Fibroblast of pulmonary artery (primary cell): ENCODE results near the gene SPACA5B.
"Not testable (repeated sequence)": the region's sequence is repeated elsewhere in the genome, so short reads cannot be mapped to it uniquely, and the experiment has no call there.

Experiments
- DNase-seq: peaks from one replicate; pipeline ENCODE4 v3.0.0-alpha.2; 2010; ENCODE audit warnings: low read depth
- H3K4me3 ChIP-seq: replicated peaks from 2 replicates; pipeline ENCODE4 v1.5.1; 2011; ENCODE audit warnings: low read depth, mild to moderate bottlenecking, control low read depth, low read length, moderate library complexity
- TF ChIP-seq, protein P1 (sequence below): IDR thresholded peaks from 2 replicates; pipeline ENCODE4 v1.5.1; 2011; ENCODE audit warnings: mild to moderate bottlenecking, control low read depth, low read length, inconsistent platforms; ENCODE audit errors: missing control alignments

The SPACA5B gene

DNA sequence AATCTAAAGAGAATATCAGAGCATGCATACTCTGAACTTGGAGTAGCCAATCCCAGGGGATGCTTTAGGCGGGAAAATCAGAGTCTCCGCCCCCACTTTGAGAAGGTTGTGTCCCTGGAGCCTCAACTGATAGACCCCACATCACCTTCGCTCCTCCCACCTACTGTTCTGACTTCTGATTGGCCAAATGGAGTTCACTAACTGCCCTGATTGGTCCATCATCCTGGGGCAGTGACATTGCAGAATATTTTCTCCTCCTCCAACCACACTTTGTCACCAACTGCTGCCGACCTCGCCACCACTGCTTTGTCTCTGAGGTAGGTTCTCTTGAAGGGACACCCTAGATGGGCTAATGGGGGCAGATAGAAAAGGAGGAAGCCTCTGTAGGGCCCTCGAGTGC lies 22.7 kb upstream of the SPACA5B start:
- TF ChIP-seq, protein P1, sequence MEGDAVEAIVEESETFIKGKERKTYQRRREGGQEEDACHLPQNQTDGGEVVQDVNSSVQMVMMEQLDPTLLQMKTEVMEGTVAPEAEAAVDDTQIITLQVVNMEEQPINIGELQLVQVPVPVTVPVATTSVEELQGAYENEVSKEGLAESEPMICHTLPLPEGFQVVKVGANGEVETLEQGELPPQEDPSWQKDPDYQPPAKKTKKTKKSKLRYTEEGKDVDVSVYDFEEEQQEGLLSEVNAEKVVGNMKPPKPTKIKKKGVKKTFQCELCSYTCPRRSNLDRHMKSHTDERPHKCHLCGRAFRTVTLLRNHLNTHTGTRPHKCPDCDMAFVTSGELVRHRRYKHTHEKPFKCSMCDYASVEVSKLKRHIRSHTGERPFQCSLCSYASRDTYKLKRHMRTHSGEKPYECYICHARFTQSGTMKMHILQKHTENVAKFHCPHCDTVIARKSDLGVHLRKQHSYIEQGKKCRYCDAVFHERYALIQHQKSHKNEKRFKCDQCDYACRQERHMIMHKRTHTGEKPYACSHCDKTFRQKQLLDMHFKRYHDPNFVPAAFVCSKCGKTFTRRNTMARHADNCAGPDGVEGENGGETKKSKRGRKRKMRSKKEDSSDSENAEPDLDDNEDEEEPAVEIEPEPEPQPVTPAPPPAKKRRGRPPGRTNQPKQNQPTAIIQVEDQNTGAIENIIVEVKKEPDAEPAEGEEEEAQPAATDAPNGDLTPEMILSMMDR: no peak
- no peak for DNase-seq
- no peak overlapping the region for H3K4me3 ChIP-seq

DNA sequence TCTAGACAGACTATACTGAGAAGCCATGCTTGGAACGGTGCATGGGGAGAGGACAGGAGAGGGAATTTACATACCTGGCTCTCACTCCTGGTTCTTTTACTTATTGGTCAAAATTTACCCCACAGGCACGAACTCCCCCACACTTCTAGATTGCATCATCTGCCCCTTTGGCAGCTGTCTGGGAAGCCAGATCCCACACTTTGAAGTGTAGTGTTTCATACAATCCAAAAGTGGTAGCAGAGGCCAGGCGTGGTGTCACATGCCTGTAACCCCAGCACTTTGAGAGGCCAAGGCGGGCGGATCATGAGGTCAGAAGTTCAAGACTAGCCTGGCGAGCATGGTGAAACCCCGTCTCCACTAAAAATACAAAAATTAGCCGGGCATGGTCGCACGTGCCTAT lies 5.1 kb upstream of the SPACA5B start:
- H3K4me3 ChIP-seq, DNase-seq: not testable (repeated sequence)

GRCh38 chrX:48132308-48132844 lies 1.9 kb downstream of the SPACA5B start:
- DNase-seq, H3K4me3 ChIP-seq: not testable (repeated sequence)

GRCh38 chrX:48139076-48139475 lies 8.7 kb downstream of the SPACA5B start:
- not testable (repeated sequence) for DNase-seq, H3K4me3 ChIP-seq

GRCh38 chrX:48141810-48142508 lies 11.5 kb downstream of the SPACA5B start:
- H3K4me3 ChIP-seq, DNase-seq: not testable (repeated sequence)

DNA sequence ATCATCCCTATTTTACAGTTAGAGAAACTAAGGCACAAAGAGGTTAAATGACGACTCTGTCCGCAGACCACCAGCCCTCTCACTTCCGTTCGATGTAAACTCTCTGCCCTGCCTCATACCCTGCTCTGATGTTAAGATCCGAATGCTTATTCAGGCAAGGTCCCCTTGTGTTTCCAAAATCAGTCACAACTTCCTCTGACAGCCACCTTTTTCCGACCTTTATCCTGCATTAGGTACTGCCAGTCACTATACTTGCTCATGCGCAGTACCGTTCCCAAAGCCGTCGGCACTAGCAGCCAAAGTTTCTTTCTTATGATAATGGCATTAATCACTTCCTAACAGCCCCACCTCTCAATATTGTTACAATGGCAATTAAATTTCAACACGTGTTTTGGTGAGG lies 12.3 kb downstream of the SPACA5B start:
- not testable (repeated sequence) for DNase-seq, H3K4me3 ChIP-seq

GRCh38 chrX:48153769-48154168 lies 23.3 kb downstream of the SPACA5B start:
- TF ChIP-seq, protein P1: no peak
- DNase-seq: no peak
- H3K4me3 ChIP-seq: no peak overlapping the region

DNA sequence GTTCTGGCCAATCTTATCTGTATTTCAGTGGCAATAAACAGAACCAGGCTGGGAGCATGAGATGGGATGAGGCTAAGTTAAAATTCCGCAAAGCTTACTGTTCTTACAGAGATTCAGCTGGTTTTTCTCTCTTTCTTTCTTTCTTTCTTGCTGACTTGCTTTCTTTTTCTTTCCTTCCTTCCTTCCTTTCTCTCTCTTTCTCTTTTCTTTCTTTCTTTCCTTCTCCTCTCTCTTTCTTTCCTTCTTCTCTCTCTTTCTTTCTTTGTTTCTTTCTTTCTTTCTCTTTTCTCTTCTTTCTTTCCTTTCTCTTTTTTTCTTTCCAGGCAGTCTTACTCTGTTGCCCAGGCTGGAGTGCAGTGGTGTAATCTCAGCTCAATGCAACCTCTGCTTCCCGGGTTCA lies 24.4 kb downstream of the SPACA5B start:
- TF ChIP-seq, protein P1: no peak
- no peak for DNase-seq
- no peak overlapping the region for H3K4me3 ChIP-seq

GRCh38 chrX:48156014-48156413 lies 25.6 kb downstream of the SPACA5B start:
- TF ChIP-seq, protein P1: no peak
- H3K4me3 ChIP-seq: no peak overlapping the region
- no peak for DNase-seq

- H3K4me3 ChIP-seq: no peak overlapping the region
- no peak for DNase-seq
- TF ChIP-seq, protein P1: no peak
Observed at GRCh38 chrX:48165241-48165640, 34.8 kb downstream of the SPACA5B start.

GRCh38 chrX:48166322-48166721 lies 35.9 kb downstream of the SPACA5B start:
- DNase-seq, H3K4me3 ChIP-seq: not testable (repeated sequence)
